ENCODE results near the gene CAGE1.
A peak's percentile ranks its signal among the peaks of the same experiment; 100 is the strongest.

The CAGE1 gene

DNA sequence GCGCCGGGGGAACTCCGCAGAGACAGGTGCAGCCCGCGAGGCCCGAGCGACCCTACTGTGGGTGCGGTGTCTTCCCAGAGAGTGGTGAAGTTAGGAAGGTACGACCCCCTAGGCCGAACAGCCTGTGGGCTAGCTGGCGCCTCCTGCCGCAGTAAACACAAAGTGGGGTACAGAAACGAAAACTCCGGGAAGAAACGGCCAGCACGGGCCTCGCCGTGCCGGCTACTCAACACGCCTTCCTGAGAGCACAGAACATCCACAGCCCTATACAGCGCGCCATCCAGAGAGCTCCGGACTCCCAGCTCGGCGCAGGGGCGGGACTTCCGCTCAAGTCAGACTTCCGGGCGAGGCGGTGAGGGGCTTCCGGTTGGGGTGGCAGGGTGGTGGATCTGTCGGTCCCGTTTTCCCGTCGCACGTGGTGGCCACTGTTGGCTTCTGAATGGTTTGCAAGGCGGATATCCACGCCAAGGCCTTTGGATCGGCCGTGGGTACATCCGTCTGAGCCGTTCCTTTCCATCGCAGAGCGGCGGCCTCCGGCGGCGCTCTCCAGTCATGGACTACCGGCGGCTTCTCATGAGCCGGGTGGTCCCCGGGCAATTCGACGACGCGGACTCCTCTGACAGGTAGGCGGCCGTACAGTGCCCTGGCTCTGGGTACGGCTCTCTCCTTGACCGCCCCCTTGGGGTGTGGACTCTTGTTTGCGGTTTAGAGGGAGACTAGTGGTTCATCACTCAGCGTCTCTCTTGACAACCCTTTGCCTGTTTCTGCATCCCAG is at the start of gene CAGE1, which contains the start of gene RIOK1:
CAGE1 (minus strand) TSS at position 292 of the 775 bp plus-strand sequence. CDS start 2,569 bp downstream, outside the sequence.
RIOK1 (plus strand) TSS at position 358 of the 775 bp plus-strand sequence; CDS start at position 553, 195 bp downstream.
- DNase-seq (ENCODE audit: low read depth) = peak; percentile 69

GRCh38 chr6:7439228-7439627 is 49.7 kb upstream of the CAGE1 start:
- no peak for DNase-seq (ENCODE audit: low read depth)

- DNase-seq (ENCODE audit: low read depth) = no peak
These were observed 48.5 kb upstream of the CAGE1 start for GRCh38 chr6:7438011-7438410.

DNA sequence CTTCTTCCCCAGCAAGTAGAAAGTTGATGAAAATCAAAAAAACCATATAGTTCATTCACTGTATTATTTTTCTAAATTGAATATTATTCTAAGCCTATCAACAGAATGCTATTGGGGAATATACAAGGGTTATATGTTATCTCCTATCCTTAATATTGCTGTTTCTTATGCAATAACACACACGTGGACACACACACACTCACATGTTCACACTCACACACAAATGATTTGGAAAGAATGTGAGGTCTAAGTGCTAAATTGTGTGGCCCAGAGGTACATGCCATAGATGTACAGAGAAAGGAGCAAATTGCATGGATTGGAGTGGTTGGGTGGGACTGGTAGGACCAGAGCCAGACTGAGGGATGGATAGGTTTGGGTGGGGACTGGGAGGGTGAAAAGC is 45.1 kb upstream of the CAGE1 start:
- no peak for DNase-seq (ENCODE audit: low read depth)

DNA sequence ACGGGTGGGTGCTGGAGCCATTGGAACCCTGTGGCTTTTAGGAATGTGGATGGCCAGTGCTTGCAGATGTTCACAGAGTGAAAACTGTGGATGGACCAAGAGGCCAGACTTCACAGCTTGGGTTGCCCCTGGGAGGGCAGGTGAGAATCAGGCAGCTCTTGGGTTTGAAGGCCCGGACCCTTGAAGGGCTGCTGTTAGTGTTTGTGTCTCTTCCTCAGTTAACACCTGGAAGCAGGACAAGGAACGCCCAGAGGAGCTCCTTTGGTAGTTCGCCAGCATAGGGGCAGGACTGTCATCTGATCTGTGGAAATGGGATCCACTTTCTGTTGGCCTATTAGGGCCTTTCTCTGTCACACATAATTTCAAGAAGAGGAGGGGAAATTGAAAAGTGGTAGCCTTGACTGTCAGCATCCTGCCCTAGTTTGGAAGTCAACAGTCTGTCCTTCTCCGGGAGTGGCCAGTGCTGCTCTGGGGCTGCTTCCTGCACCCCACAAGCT is 43.6 kb upstream of the CAGE1 start:
- no peak for DNase-seq (ENCODE audit: low read depth)

GRCh38 chr6:7432391-7433120 is 43.0 kb upstream of the CAGE1 start:
- DNase-seq (ENCODE audit: low read depth) = no peak

DNA sequence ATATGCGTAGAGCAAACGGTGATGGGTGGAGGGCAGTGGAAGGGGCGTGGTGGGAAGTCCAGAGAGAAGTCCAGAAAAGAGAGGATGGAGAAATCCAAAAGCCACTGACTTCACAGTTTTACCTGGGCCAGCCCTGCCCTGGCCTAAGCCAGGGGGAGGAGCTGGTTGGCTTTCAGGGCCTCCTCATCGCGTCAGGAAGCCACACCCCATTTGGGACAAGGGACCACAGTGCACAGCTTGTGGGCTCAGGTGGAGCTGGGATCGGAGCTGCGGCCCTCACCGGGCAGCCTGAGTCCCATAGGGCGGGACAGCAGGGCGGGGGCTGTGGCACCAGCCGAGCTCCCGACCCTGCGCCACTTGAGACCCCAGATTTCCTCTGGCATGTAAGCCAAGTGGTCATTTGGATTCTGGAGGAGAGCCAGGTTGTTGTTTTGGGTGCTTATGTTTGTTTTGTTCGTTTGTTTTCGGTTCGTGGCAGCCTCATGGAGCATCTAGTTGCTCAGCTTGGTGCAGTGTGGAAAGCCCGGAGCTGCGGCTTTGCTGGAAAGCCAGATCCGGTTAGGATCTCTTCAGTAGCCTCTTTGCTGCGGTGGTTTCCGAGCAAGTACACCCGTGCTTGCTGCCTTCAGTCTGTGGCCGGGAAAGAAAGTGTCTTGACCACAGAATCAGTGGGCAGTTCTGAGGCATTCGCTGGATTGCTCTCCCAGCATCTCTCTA is 42.3 kb upstream of the CAGE1 start:
- no peak for DNase-seq (ENCODE audit: low read depth)

DNA sequence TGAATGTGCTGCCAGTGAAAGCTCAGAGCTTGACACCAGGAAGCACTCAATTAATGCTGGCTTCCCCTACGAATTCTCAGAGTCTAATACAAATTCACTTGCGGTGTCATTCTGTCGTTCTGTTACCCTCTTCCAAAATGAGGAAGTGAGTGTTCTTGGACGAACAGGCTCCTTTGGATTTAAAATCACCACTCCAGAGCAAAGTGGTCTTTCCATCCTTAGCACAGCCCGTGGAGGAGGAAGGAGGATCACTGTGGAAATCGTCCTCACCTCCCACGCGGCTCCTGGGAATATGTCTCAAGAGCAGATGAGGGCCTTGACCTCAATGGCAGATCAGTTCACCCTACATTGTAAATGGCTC is 41.8 kb upstream of the CAGE1 start:
- DNase-seq (ENCODE audit: low read depth) = no peak

- DNase-seq (ENCODE audit: low read depth) = no peak
These were observed 37.1 kb upstream of the CAGE1 start for GRCh38 chr6:7426447-7427169.

- DNase-seq (ENCODE audit: low read depth) = no peak
These were observed 36.3 kb upstream of the CAGE1 start for GRCh38 chr6:7425808-7426190.

DNA sequence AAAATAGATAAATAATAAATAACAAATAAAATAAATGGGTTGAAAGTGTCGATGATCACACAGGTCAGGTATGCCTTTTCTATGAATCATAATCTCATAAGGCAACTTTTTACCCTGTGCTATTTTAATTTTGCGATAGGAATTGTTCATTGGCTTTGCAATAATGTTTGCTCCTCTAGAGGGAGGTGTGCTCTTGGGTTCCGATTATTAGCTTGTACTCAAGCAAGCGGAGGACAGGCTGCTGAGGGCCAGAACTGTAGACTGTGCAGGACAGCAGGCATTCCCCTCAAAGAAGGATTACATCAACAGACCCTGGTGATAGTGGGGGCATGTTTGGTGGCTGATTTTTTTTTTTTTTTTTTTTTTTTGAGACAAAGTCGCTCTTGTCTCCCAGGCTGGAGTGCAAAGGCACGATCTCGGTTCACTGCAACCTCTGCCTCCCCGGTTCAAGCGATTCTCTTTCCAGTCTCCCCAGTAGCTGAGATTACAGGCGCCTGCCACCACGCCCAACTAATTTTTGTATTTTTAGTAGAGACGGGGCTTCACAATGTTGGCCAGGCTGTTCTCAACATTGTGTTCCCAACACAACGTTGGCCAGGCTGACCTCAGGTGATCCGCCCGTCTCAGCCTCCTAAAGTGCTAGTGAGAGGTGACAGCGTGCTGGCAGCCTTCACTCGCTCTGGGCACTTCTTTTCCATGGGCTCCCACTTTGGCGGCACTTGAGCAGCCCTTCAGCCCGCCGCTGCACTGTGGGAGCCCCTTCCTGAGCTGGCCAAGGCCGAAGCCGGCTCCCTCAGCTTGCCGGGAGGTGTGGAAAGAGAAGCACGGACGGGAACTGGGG is 35.6 kb upstream of the CAGE1 start:
- no peak for DNase-seq (ENCODE audit: low read depth)

- no peak for DNase-seq (ENCODE audit: low read depth)
These were observed 34.5 kb upstream of the CAGE1 start for GRCh38 chr6:7424058-7424457.

GRCh38 chr6:7421066-7421465 is 31.5 kb upstream of the CAGE1 start:
- no peak for DNase-seq (ENCODE audit: low read depth)

DNA sequence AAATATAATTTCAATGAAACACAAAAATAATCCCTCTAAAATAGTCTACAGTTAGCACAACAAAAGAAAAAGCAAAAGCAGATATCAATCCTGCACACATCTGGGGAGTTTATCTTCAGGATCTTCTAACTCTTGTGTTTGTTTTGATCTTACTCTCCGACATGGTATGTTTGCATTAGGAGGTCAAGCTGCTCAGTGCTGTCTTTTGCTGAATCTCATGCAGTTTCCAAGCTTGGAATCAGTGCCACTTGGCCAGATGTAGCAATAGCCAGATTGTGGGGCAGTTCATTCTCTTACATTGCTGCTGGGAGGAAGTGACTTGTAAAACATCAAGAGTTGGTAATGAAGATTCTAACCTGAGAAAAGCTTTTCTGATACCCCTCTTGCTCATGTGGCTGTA is 29.5 kb upstream of the CAGE1 start:
- no peak for DNase-seq (ENCODE audit: low read depth)

DNA sequence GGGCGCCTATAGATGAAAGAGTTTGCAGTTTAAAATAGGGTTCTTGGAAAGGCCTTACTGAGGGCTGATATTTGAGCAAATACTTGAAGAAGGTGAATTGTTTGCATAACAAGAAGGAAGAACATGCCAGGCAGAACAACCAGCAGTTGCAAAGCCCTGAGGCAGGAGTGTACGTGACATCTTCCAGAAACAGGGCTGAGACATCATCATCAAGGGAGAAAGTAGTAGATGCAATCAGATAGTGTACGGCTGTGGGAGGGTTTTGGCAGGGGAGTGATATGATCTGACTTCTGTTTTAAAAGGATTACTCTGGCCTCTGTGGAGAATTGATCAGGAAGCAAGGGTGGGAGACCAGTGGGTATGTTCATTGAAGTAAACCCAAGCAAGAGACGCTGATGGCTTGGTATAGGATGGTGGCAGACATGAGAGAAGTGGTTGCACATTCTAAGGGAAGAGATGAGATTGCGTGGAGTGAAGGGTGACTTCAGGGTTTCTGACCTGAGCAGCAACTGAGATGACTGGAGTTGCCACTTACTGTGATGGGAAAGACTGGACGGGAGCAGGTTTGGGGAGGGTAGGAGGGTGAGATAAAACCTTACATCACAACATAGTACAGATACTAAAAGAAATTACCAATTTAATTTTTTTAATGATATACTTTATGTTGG is 28.8 kb upstream of the CAGE1 start:
- DNase-seq (ENCODE audit: low read depth) = no peak

GRCh38 chr6:7417684-7418083 is 28.1 kb upstream of the CAGE1 start:
- DNase-seq (ENCODE audit: low read depth) = no peak

DNA sequence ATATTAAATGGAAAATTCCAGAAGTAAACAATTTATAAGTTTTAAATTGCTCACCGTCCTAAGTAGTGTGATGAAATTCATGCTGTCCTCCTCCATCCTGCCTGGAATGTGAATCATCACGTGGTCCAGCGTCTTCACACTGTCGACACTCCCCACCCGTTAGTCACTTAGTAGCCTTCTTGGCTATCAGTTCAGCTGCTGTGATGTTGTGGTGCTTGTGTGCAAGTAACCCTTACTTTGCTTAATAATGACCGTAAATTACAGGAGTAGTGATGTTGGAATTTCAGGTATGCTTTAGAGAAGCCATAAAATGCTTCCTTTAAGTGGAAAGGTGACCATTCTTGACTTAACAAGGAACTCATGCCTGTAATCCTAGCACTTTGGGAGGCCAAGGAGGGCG is 25.3 kb upstream of the CAGE1 start:
- peak; percentile 65 for DNase-seq (ENCODE audit: low read depth)

DNA sequence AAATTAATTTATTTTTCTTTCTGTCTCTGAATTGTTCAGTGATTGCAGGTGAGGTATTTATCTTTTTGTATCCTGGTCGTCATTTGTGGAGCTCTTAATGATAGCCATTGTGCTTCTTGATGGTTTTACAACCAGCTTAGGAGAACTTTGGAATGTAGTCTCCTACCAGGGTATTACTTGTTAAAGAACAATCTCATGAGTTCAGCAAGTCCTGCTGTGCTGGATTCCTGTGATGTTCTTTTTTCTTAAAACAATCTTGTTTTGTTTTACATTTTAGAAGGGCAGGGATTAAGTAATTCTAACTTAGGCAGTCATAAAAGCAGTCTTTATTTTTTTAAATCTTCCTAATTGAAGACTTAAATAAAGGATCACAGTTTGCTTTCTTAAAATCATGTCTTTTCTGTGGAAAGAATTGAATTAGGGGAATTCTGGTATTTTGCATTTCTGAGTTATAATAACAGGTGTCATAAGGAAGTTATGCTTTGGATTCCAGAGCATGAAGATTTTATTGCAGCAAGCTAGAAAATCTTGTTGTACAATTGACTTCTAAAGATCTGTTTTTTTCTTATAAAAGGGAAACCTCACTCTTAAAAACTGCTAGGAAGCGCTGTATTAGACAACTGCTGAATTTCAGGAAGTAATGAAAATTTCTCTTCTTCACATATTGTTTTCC is 23.7 kb upstream of the CAGE1 start:
- DNase-seq (ENCODE audit: low read depth) = no peak

- DNase-seq (ENCODE audit: low read depth) = no peak
These were observed 21.8 kb upstream of the CAGE1 start for GRCh38 chr6:7411328-7411727.

DNA sequence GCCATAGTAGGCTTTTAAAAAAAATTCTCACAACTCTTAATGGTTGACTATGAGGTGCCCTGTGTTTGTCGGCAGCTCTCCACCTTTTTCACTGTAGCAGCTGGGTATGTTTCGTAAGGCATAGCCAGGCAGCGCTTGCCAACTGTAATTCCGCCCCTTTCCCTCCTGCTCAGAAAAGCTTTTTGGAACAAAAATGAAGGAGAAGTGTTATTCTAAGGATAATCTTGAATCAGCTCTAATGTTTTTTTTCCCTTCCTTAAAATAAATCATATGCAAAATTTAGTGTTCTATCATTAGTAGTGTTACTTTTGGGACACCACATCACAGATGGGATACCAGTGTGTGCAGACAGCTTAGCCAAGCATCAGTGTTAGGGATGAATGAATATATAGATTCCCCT is 21.3 kb upstream of the CAGE1 start:
- no peak for DNase-seq (ENCODE audit: low read depth)
